ENCODE data around the gene DNM3.

GRCh38 chr1:171841931-171842761, 848 bp downstream of the DNM3 start:
- TF ChIP-seq EP300 (IDR thresholded peaks at IDR 0.05; ENCODE audit: borderline replicate concordance in 1 of 2, low read depth in 2 of 2, low read length in 2 of 2) (no peak), JUN (IDR thresholded peaks at IDR 0.05; ENCODE audit: low read depth, low read length) (no peak), CEBPB (IDR thresholded peaks at IDR 0.05; ENCODE audit: low read depth, low read length) (no peak), CTCF (IDR thresholded peaks at IDR 0.05; ENCODE audit: control extremely low read depth in 1 of 3, insufficient read depth in 1 of 3, low read depth in 1 of 3, low read length in 3 of 3) (no peak), SUZ12 (IDR thresholded peaks at IDR 0.05; ENCODE audit: low read length) (no peak), ATF2 (IDR thresholded peaks at IDR 0.05; ENCODE audit: low read length) (no peak), RFX5 (IDR thresholded peaks at IDR 0.05; ENCODE audit: borderline replicate concordance, low read depth, low read length) (no peak), TCF12 (IDR thresholded peaks at IDR 0.05; ENCODE audit: low read depth, low read length) (no peak), USF2 (IDR thresholded peaks at IDR 0.05; ENCODE audit: low read length) (no peak), POLR2A (IDR thresholded peaks at IDR 0.05; ENCODE audit: control extremely low read depth in 1 of 2, low read depth in 2 of 2, low read length in 2 of 2) (no peak), MAX (IDR thresholded peaks at IDR 0.05) (no peak), GTF2F1 (IDR thresholded peaks at IDR 0.05; ENCODE audit: borderline replicate concordance, low read depth, low read length) (no peak), ATF3 (IDR thresholded peaks at IDR 0.05; ENCODE audit: insufficient read depth, low read depth, low read length) (no peak), RAD21 (IDR thresholded peaks at IDR 0.05 in 1 of 2, conservative IDR thresholded peaks at IDR 0.05 in 1 of 2; ENCODE audit: low read depth in 2 of 2, low read length in 2 of 2) (no peak)

Data from H1 (cell line).